HepG2 (cell line): ENCODE results near the gene RAB2B. TPM values are rescaled to one million over a fixed set of nuclear protein-coding genes. Genes with fewer than 3 reads are reported as not detected.

Source experiments
- ATF7-NPFF ChIP-seq: sonication (generic); formaldehyde crosslinking; IDR thresholded peaks from 2 replicates; pipeline ENCODE4 v1.8.1; 2023; ENCODE audit warnings: mild to moderate bottlenecking, low read depth, missing genetic modification reagents, moderate library complexity
- CBX5 ChIP-seq: sonication (generic); formaldehyde crosslinking; IDR thresholded peaks from 2 replicates; pipeline ENCODE4 v1.4.0; 2020; ENCODE audit warnings: missing genetic modification reagents, borderline replicate concordance
- FOSL1 ChIP-seq: sonication (generic); formaldehyde crosslinking; IDR thresholded peaks from 2 replicates; pipeline ENCODE4 v1.9.0; 2021; ENCODE audit warnings: missing genetic modification reagents, borderline replicate concordance
- GPN1 ChIP-seq: sonication (generic); formaldehyde crosslinking; IDR thresholded peaks from 2 replicates; pipeline ENCODE4 v1.5.1; 2020; ENCODE audit warnings: missing genetic modification reagents, borderline replicate concordance
- KDM1A ChIP-seq: IDR thresholded peaks from 2 replicates; pipeline ENCODE4 v1.6.1; 2016; ENCODE audit warnings: missing compliant biosample characterization
- RFXAP ChIP-seq: sonication (generic); formaldehyde crosslinking; IDR thresholded peaks from 2 replicates; pipeline ENCODE4 v1.4.0; 2020; ENCODE audit warnings: missing genetic modification reagents, borderline replicate concordance
- RXRB ChIP-seq: IDR thresholded peaks from 2 replicates; pipeline ENCODE4 v1.6.1; 2016; ENCODE audit warnings: borderline replicate concordance, missing genetic modification reagents, missing compliant biosample characterization
- TGIF2 ChIP-seq: IDR thresholded peaks from 2 replicates; pipeline ENCODE4 v1.6.1; 2016; ENCODE audit warnings: control low read depth, missing compliant biosample characterization
- ZBTB38 ChIP-seq: sonication (generic); formaldehyde crosslinking; IDR thresholded peaks from 2 replicates; pipeline ENCODE4 v1.5.1; 2020; ENCODE audit warnings: mild to moderate bottlenecking, missing genetic modification reagents
- ZKSCAN1 ChIP-seq: fragments of 150-350 bp; IDR thresholded peaks from 2 replicates; pipeline ENCODE4 v1.6.1; 2014; ENCODE audit warnings: low read length
- ZNF274 ChIP-seq: sonication (generic); formaldehyde crosslinking; IDR thresholded peaks from 2 replicates; pipeline ENCODE4 v1.5.1; 2020; ENCODE audit warnings: mild to moderate bottlenecking, missing genetic modification reagents
- ZNF776 ChIP-seq: sonication (generic); formaldehyde crosslinking; IDR thresholded peaks from 2 replicates; pipeline ENCODE4 v1.4.0; 2020; ENCODE audit warnings: mild to moderate bottlenecking, missing genetic modification reagents
- ZNF83 ChIP-seq: sonication (generic); formaldehyde crosslinking; IDR thresholded peaks from 2 replicates; pipeline ENCODE4 v1.4.0; 2020; ENCODE audit warnings: missing genetic modification reagents, mild to moderate bottlenecking, borderline replicate concordance
- ZSCAN31 ChIP-seq: sonication (generic); formaldehyde crosslinking; IDR thresholded peaks from 2 replicates; pipeline ENCODE4 v1.5.0; 2020; ENCODE audit warnings: low read depth, mild to moderate bottlenecking, missing genetic modification reagents
- polyA plus RNA-seq, 8 experiments: library from polyadenylated mRNA; depleted of rRNA in 3 of 8; stranded (reverse) in 7 of 8; unstranded in 1 of 8; fragments of >200 nt; fragmentation: Illumina TruSeq in 4 of 8; extraction: Trizol in 4 of 8; gene quantifications; 2 replicates each; pipeline versions ENCODE4 v1.2.1 to v1.2.3, GENCODE V29; 2011 to 2016; ENCODE audit warnings: low read depth in 4 of 8, missing spikeins in 1 of 8, mixed read lengths in 1 of 8; ENCODE audit not compliant: insufficient read depth in 1 of 8
- total RNA-seq, 5 experiments: library from RNA; depleted of rRNA; stranded (reverse); fragments of >200 nt; fragmentation: Illumina TruSeq; extraction: Trizol; gene quantifications; 2 replicates each; pipeline ENCODE4 v1.2.3, GENCODE V29; 2016; ENCODE audit warnings: low read depth in 1 of 5
- TF ChIP-seq, protein P1 (sequence below): sonication (generic); formaldehyde crosslinking; IDR thresholded peaks from 2 replicates; pipeline ENCODE4 v1.5.1; 2020; ENCODE audit warnings: missing genetic modification reagents, mild to moderate bottlenecking, borderline replicate concordance
- TF ChIP-seq, protein P2 (sequence below): sonication (generic); formaldehyde crosslinking; IDR thresholded peaks from 2 replicates; pipeline ENCODE4 v1.4.0; 2020; ENCODE audit warnings: missing genetic modification reagents

Gene RAB2B
- total and polyA plus RNA-seq, 2 of the 13 experiments (the other 11 are each of a cell fraction or from before 2014, with no cell fraction given): 36.0 to 60.6 TPM

DNA sequence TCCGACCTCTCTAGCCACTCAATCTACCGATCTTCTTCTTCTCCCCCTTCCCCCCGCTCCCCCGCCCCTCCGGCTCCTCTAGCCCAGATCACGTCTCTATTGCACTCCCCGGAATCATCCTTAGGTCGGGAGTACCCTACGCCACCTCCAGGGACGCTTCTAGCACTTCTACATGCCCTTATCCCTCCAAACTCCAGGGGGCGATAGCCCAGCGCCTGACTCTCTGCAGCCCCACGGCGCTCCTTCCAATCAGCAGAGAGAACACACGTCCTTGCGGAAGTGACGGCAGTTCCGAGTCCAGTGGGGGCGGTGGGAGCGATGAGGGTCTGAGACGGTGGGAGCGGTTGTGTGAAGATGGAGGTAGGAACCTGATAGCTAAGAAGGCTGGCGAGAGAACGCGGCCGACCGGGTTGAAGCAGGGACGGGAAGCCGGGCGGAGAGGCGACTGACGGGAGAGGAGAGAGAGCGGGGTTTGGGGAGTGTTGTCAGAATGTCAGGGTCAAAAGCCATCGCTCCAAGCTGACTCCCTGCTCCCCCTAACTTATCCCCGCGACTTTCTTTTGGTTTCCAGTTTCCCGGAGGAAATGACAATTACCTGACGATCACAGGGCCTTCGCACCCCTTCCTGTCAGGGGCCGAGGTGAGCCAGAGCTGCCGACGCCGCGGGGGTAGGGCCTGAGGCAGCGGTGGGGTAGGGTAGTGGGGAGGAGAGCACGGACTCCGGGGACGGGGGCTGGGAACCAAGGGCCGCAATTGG is at the start of gene RAB2B, which contains the start of gene TOX4 (continued):
- TF ChIP-seq, protein P1, sequence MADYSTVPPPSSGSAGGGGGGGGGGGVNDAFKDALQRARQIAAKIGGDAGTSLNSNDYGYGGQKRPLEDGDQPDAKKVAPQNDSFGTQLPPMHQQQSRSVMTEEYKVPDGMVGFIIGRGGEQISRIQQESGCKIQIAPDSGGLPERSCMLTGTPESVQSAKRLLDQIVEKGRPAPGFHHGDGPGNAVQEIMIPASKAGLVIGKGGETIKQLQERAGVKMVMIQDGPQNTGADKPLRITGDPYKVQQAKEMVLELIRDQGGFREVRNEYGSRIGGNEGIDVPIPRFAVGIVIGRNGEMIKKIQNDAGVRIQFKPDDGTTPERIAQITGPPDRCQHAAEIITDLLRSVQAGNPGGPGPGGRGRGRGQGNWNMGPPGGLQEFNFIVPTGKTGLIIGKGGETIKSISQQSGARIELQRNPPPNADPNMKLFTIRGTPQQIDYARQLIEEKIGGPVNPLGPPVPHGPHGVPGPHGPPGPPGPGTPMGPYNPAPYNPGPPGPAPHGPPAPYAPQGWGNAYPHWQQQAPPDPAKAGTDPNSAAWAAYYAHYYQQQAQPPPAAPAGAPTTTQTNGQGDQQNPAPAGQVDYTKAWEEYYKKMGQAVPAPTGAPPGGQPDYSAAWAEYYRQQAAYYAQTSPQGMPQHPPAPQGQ (CRISPR knock-in tag): peak; percentile 96; the same call in 1 of the 2 replicates
- peak; percentile 51; the same call in 1 of the 2 replicates for TF ChIP-seq RFXAP (CRISPR knock-in tag)
- TF ChIP-seq ZNF83 (CRISPR knock-in tag): peak; percentile 93
- TF ChIP-seq ATF7-NPFF (CRISPR knock-in tag): peak; percentile 78
- peak; percentile 73; the same call in 1 of the 2 replicates for TF ChIP-seq ZBTB38 (CRISPR knock-in tag)
- no peak; the same call in 1 of the 2 replicates for TF ChIP-seq ZSCAN31
- TF ChIP-seq, protein P2, sequence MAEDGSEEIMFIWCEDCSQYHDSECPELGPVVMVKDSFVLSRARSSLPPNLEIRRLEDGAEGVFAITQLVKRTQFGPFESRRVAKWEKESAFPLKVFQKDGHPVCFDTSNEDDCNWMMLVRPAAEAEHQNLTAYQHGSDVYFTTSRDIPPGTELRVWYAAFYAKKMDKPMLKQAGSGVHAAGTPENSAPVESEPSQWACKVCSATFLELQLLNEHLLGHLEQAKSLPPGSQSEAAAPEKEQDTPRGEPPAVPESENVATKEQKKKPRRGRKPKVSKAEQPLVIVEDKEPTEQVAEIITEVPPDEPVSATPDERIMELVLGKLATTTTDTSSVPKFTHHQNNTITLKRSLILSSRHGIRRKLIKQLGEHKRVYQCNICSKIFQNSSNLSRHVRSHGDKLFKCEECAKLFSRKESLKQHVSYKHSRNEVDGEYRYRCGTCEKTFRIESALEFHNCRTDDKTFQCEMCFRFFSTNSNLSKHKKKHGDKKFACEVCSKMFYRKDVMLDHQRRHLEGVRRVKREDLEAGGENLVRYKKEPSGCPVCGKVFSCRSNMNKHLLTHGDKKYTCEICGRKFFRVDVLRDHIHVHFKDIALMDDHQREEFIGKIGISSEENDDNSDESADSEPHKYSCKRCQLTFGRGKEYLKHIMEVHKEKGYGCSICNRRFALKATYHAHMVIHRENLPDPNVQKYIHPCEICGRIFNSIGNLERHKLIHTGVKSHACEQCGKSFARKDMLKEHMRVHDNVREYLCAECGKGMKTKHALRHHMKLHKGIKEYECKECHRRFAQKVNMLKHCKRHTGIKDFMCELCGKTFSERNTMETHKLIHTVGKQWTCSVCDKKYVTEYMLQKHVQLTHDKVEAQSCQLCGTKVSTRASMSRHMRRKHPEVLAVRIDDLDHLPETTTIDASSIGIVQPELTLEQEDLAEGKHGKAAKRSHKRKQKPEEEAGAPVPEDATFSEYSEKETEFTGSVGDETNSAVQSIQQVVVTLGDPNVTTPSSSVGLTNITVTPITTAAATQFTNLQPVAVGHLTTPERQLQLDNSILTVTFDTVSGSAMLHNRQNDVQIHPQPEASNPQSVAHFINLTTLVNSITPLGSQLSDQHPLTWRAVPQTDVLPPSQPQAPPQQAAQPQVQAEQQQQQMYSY (CRISPR knock-in tag): no peak
- TF ChIP-seq TGIF2 (CRISPR knock-in tag): peak; percentile 82
- TF ChIP-seq ZKSCAN1: peak; percentile 76
- TF ChIP-seq GPN1 (CRISPR knock-in tag): no peak; the same call in 1 of the 2 replicates
- peak; percentile 93; the same call in 1 of the 2 replicates for TF ChIP-seq CBX5 (CRISPR knock-in tag)
- no peak for TF ChIP-seq KDM1A
- peak; percentile 93; the same call in 1 of the 2 replicates for TF ChIP-seq ZNF274 (CRISPR knock-in tag)
- peak; percentile 47; the same call in 1 of the 2 replicates for TF ChIP-seq ZNF776 (CRISPR knock-in tag)
- no peak for TF ChIP-seq FOSL1
- TF ChIP-seq RXRB: peak; percentile 82; the same call in 1 of the 2 replicates
